ENCODE measurements around the gene ABCC1.

Gene ABCC1

GRCh38 chr16:16013812-16014211 is 64.4 kb downstream of the ABCC1 start:
- Histone ChIP-seq H3K36me3 (ENCODE audit: insufficient read depth, low read length) (peaks cover 82% of the 10 kb centered on the region), H2AFZ (ENCODE audit: low read length) (no peak overlapping the region), H3K9me3 (ENCODE audit: low read length) (no peaks in the 10 kb centered on the region), H3K4me2 (ENCODE audit: low read length) (no peak overlapping the region), H3F3A (ENCODE audit: insufficient read depth, low read length) (0 out of 2 replicates have a peak, but pooled peaks cover 3% of the 10 kb centered on the region), H3K79me2 (ENCODE audit: insufficient read depth, low read length) (no peaks in the 10 kb centered on the region), H3K4me3 (ENCODE audit: low read depth, low read length, poor library complexity, severe bottlenecking) (no peak overlapping the region), H4K20me1 (ENCODE audit: insufficient read depth, low read length) (no peaks in the 10 kb centered on the region), H3K9ac (ENCODE audit: low read length) (no peak overlapping the region), H3K4me1 (ENCODE audit: insufficient read depth, low read length, severe bottlenecking) (peaks cover 10% of the 10 kb centered on the region), H3K27ac (ENCODE audit: low read depth, low read length, poor library complexity, severe bottlenecking) (no peak overlapping the region), H3K9me2 (ENCODE audit: low read depth, low read length) (no peaks in the 10 kb centered on the region), H3K27me3 (ENCODE audit: insufficient read depth, low read length) (no peaks in the 10 kb centered on the region)
- TF ChIP-seq, protein P1, sequence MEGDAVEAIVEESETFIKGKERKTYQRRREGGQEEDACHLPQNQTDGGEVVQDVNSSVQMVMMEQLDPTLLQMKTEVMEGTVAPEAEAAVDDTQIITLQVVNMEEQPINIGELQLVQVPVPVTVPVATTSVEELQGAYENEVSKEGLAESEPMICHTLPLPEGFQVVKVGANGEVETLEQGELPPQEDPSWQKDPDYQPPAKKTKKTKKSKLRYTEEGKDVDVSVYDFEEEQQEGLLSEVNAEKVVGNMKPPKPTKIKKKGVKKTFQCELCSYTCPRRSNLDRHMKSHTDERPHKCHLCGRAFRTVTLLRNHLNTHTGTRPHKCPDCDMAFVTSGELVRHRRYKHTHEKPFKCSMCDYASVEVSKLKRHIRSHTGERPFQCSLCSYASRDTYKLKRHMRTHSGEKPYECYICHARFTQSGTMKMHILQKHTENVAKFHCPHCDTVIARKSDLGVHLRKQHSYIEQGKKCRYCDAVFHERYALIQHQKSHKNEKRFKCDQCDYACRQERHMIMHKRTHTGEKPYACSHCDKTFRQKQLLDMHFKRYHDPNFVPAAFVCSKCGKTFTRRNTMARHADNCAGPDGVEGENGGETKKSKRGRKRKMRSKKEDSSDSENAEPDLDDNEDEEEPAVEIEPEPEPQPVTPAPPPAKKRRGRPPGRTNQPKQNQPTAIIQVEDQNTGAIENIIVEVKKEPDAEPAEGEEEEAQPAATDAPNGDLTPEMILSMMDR (IDR thresholded peaks at IDR 0.05; ENCODE audit: low read length) = no peak
- TF ChIP-seq EZH2 (IDR thresholded peaks at IDR 0.05; ENCODE audit: borderline replicate concordance, low read length) = no peak

DNA sequence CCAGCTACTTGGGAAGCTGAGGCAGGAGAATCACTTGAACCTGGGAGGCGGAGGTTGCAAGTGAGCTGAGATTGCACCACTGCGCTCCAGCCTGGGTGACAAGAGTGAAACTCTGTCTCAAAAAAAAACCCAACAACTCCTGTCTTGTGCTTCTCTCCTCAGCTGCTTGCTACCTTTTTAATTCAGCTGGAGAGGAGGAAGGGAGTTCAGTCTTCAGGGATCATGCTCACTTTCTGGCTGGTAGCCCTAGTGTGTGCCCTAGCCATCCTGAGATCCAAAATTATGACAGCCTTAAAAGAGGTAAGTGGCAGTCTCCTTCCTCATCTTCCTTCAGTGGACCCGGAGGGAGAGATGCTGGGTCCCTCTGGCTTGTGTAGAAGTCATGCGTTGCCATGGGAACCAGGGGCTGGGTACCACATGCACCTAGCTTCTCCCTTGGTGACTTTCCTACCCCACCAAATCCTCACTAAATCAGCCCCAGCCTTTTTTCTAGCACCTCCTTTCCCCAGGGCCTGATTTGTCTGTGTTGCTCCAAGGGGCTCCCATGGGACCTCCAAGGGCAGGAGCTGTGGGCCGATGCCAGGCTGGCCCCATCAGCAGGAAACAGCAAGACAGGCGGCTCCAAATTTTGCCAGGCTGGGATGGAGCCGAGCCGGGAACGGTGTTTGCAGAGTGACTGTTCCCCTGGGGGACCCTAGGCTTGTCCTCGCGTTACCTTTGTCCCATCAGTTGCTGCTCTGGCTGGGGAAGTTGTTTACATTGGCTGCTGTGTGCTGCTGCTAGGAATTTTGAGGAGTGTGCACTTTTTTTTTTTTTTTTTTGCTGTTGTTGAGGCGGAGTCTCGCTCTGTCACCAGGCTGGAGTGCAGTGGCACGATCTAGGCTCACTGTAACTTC is 65.2 kb downstream of the ABCC1 start:
- Histone ChIP-seq H4K20me1 (ENCODE audit: insufficient read depth, low read length) (no peaks in the 10 kb centered on the region), H3K27me3 (ENCODE audit: insufficient read depth, low read length) (no peaks in the 10 kb centered on the region), H3K4me2 (ENCODE audit: low read length) (no peak overlapping the region), H3K4me3 (ENCODE audit: low read depth, low read length, poor library complexity, severe bottlenecking) (no peak overlapping the region), H3F3A (ENCODE audit: insufficient read depth, low read length) (no peaks in the 10 kb centered on the region), H3K27ac (ENCODE audit: low read depth, low read length, poor library complexity, severe bottlenecking) (no peak overlapping the region), H3K4me1 (ENCODE audit: insufficient read depth, low read length, severe bottlenecking) (peaks cover 5% of the 10 kb centered on the region), H3K9me3 (ENCODE audit: low read length) (no peaks in the 10 kb centered on the region), H3K9me2 (ENCODE audit: low read depth, low read length) (no peaks in the 10 kb centered on the region), H3K79me2 (ENCODE audit: insufficient read depth, low read length) (no peaks in the 10 kb centered on the region), H2AFZ (ENCODE audit: low read length) (no peak overlapping the region), H3K36me3 (ENCODE audit: insufficient read depth, low read length) (peaks cover 82% of the 10 kb centered on the region), H3K9ac (ENCODE audit: low read length) (no peak overlapping the region)
- TF ChIP-seq, protein P1 (IDR thresholded peaks at IDR 0.05; ENCODE audit: low read length) = no peak
- TF ChIP-seq EZH2 (IDR thresholded peaks at IDR 0.05; ENCODE audit: borderline replicate concordance, low read length) = no peak

DNA sequence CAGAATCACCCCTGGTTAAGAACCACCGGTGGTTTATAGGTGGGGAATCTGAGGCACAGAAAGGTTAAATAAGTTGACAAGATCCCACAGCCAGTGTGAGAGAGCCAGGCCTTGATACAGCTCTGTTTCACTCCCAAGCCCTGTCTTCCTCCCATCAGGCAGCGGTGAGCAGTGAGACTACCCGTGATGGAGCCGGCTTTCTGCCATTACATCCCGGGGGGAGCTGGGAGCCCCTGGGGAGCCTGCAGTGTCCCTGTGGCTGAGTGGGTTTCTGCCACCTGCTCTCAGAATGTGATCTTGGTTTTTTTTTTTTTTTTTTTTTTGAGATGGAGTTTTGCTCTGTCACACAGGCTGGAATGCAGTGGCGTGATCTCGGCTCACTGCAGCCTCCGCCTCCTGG is 66.4 kb downstream of the ABCC1 start:
- peaks cover 16% of the 10 kb centered on the region for H3K4me1 ChIP-seq (ENCODE audit: insufficient read depth, low read length, severe bottlenecking)
- no peak overlapping the region for H3K27ac ChIP-seq (ENCODE audit: low read depth, low read length, poor library complexity, severe bottlenecking)
- no peak overlapping the region for H2AFZ ChIP-seq (ENCODE audit: low read length)
- no peaks in the 10 kb centered on the region for H3F3A ChIP-seq (ENCODE audit: insufficient read depth, low read length)
- H3K9me2 ChIP-seq (ENCODE audit: low read depth, low read length) = no peaks in the 10 kb centered on the region
- H4K20me1 ChIP-seq (ENCODE audit: insufficient read depth, low read length) = no peaks in the 10 kb centered on the region
- H3K27me3 ChIP-seq (ENCODE audit: insufficient read depth, low read length) = no peaks in the 10 kb centered on the region
- H3K9ac ChIP-seq (ENCODE audit: low read length) = no peak overlapping the region
- no peak for TF ChIP-seq EZH2 (IDR thresholded peaks at IDR 0.05; ENCODE audit: borderline replicate concordance, low read length)
- TF ChIP-seq, protein P1 (IDR thresholded peaks at IDR 0.05; ENCODE audit: low read length) = no peak
- H3K79me2 ChIP-seq (ENCODE audit: insufficient read depth, low read length) = no peaks in the 10 kb centered on the region
- H3K9me3 ChIP-seq (ENCODE audit: low read length) = no peaks in the 10 kb centered on the region
- H3K4me3 ChIP-seq (ENCODE audit: low read depth, low read length, poor library complexity, severe bottlenecking) = no peak overlapping the region
- peaks cover 82% of the 10 kb centered on the region for H3K36me3 ChIP-seq (ENCODE audit: insufficient read depth, low read length)
- no peak overlapping the region for H3K4me2 ChIP-seq (ENCODE audit: low read length)
